ENCODE data around the gene GABRG3. TPM values are rescaled to one million over a fixed set of nuclear protein-coding genes. Genes with fewer than 3 reads are reported as not detected.

GABRG3 gene
- total and polyA plus RNA-seq, 2 donors from 2014 or later = not detected

GRCh38 chr15:27328186-27328585, 357.2 kb downstream of the GABRG3 start:
- Histone ChIP-seq H3K4me3 (ENCODE audit: low read length in 3 of 3) (no peak overlapping the region), H3K4me1 (ENCODE audit: control insufficient read depth in 2 of 3, insufficient read depth in 2 of 3, low read depth in 1 of 3, low read length in 3 of 3) (peaks cover 0 to 8% (median 4%) of the 10 kb centered on the region in 3 donors), H3K27me3 (ENCODE audit: control insufficient read depth, insufficient read depth, low read length) (no peaks in the 10 kb centered on the region), H3K36me3 (ENCODE audit: control insufficient read depth in 2 of 3, insufficient read depth in 3 of 3, low read length in 3 of 3) (no peaks in the 10 kb centered on the region), H3K9me3 (ENCODE audit: control insufficient read depth in 2 of 3, insufficient read depth in 1 of 3, low read length in 3 of 3) (no peaks in the 10 kb centered on the region), H3K9ac (ENCODE audit: low read length in 3 of 3) (no peak overlapping the region), H3K27ac (ENCODE audit: low read depth in 2 of 2, low read length in 2 of 2) (no peak overlapping the region)
- no peak for TF ChIP-seq CTCF (IDR thresholded peaks at IDR 0.05; ENCODE audit: borderline replicate concordance, extremely low read depth, insufficient read depth)
- intact Hi-C loops (cut with DNase I) = no loop called here
- FAIRE-seq (no peak), DNase-seq (no peak)

- no peaks in the 10 kb centered on the region for H3K27me3 ChIP-seq (ENCODE audit: control insufficient read depth, insufficient read depth, low read length)
- H3K4me1 ChIP-seq (ENCODE audit: control insufficient read depth in 2 of 3, insufficient read depth in 2 of 3, low read depth in 1 of 3, low read length in 3 of 3) = peaks cover 0 to 8% (median 4%) of the 10 kb centered on the region in 3 donors
- H3K36me3 ChIP-seq (ENCODE audit: control insufficient read depth in 2 of 3, insufficient read depth in 3 of 3, low read length in 3 of 3) = no peaks in the 10 kb centered on the region
- H3K4me3 ChIP-seq (ENCODE audit: low read length in 3 of 3) = no peak overlapping the region
- FAIRE-seq (no peak), DNase-seq (no peak)
- intact Hi-C loops (cut with DNase I) = no loop called here
- no peak for TF ChIP-seq CTCF (IDR thresholded peaks at IDR 0.05; ENCODE audit: borderline replicate concordance, extremely low read depth, insufficient read depth)
- no peak overlapping the region for H3K27ac ChIP-seq (ENCODE audit: low read depth in 2 of 2, low read length in 2 of 2)
- no peak overlapping the region for H3K9ac ChIP-seq (ENCODE audit: low read length in 3 of 3)
- no peaks in the 10 kb centered on the region for H3K9me3 ChIP-seq (ENCODE audit: control insufficient read depth in 2 of 3, insufficient read depth in 1 of 3, low read length in 3 of 3)
Observed at GRCh38 chr15:27328608-27329007, 357.6 kb downstream of the GABRG3 start.

GRCh38 chr15:27330326-27330725, 359.3 kb downstream of the GABRG3 start:
- no peaks in the 10 kb centered on the region for H3K4me1 ChIP-seq (ENCODE audit: control insufficient read depth in 2 of 3, insufficient read depth in 2 of 3, low read depth in 1 of 3, low read length in 3 of 3)
- DNase-seq (no peak), FAIRE-seq (no peak)
- no peak overlapping the region for H3K4me3 ChIP-seq (ENCODE audit: low read length in 3 of 3)
- no peak overlapping the region for H3K9ac ChIP-seq (ENCODE audit: low read length in 3 of 3)
- TF ChIP-seq CTCF (IDR thresholded peaks at IDR 0.05; ENCODE audit: borderline replicate concordance, extremely low read depth, insufficient read depth) = no peak
- H3K9me3 ChIP-seq (ENCODE audit: control insufficient read depth in 2 of 3, insufficient read depth in 1 of 3, low read length in 3 of 3) = no peaks in the 10 kb centered on the region
- H3K36me3 ChIP-seq (ENCODE audit: control insufficient read depth in 2 of 3, insufficient read depth in 3 of 3, low read length in 3 of 3) = no peaks in the 10 kb centered on the region
- H3K27me3 ChIP-seq (ENCODE audit: control insufficient read depth, insufficient read depth, low read length) = no peaks in the 10 kb centered on the region
- intact Hi-C loops (cut with DNase I) = no loop called here
- no peak overlapping the region for H3K27ac ChIP-seq (ENCODE audit: low read depth in 2 of 2, low read length in 2 of 2)

GRCh38 chr15:27336676-27337075, 365.7 kb downstream of the GABRG3 start:
- H3K9me3 ChIP-seq (ENCODE audit: control insufficient read depth in 2 of 3, insufficient read depth in 1 of 3, low read length in 3 of 3) = no peaks in the 10 kb centered on the region
- no peak overlapping the region for H3K9ac ChIP-seq (ENCODE audit: low read length in 3 of 3)
- intact Hi-C loops (cut with DNase I) = no loop called here
- no peaks in the 10 kb centered on the region for H3K36me3 ChIP-seq (ENCODE audit: control insufficient read depth in 2 of 3, insufficient read depth in 3 of 3, low read length in 3 of 3)
- FAIRE-seq (no peak), DNase-seq (no peak)
- H3K27ac ChIP-seq (ENCODE audit: low read depth in 2 of 2, low read length in 2 of 2) = no peak overlapping the region
- no peaks in the 10 kb centered on the region for H3K27me3 ChIP-seq (ENCODE audit: control insufficient read depth, insufficient read depth, low read length)
- H3K4me1 ChIP-seq (ENCODE audit: control insufficient read depth in 2 of 3, insufficient read depth in 2 of 3, low read depth in 1 of 3, low read length in 3 of 3) = no peaks in the 10 kb centered on the region
- no peak overlapping the region for H3K4me3 ChIP-seq (ENCODE audit: low read length in 3 of 3)
- TF ChIP-seq CTCF (IDR thresholded peaks at IDR 0.05; ENCODE audit: borderline replicate concordance, extremely low read depth, insufficient read depth) = no peak
